GM19468 (cell line): ENCODE results near the gene VSIG8.
A peak's percentile ranks its signal among the peaks of the same experiment; 100 is the strongest.
"Not testable (repeated sequence)": the region's sequence is repeated elsewhere in the genome, so short reads cannot be mapped to it uniquely, and the experiment has no call there.

ENCODE experiments used
- ATAC-seq: cut with Tn5 transposase; IDR thresholded peaks from one replicate; pipeline ENCODE4 v1.9.1; 2021; ENCODE audit warnings: mild to moderate bottlenecking, moderate library complexity, moderate number of reproducible peaks; ENCODE audit not compliant: unreplicated experiment; ENCODE audit errors: extremely low read depth

The VSIG8 gene, protein sequence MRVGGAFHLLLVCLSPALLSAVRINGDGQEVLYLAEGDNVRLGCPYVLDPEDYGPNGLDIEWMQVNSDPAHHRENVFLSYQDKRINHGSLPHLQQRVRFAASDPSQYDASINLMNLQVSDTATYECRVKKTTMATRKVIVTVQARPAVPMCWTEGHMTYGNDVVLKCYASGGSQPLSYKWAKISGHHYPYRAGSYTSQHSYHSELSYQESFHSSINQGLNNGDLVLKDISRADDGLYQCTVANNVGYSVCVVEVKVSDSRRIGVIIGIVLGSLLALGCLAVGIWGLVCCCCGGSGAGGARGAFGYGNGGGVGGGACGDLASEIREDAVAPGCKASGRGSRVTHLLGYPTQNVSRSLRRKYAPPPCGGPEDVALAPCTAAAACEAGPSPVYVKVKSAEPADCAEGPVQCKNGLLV

DNA sequence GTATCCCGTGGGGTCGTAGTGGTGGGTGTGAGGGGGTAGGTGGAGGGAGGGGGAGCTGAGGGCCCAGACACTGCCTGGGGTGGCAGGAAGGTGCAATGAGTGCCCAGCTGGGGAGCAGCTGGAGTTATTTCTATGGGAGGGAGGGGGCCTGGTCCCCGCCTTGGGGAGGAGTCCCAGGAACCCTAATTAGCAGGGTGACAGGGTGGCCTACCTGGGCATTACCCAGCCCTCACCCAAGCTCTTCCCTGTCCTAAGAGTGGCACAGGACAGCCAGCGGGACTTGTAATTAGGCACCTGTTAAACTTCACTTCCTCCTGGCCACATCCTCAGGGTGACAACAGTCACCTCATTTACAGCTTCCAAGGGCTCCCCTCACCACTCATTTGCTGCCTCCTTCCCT, at the start of gene VSIG8:
Gene VSIG8 (minus strand): TSS at position 101 of the 400 bp plus-strand sequence. CDS start 136 bp downstream, outside the sequence.
- no peak for ATAC-seq

DNA sequence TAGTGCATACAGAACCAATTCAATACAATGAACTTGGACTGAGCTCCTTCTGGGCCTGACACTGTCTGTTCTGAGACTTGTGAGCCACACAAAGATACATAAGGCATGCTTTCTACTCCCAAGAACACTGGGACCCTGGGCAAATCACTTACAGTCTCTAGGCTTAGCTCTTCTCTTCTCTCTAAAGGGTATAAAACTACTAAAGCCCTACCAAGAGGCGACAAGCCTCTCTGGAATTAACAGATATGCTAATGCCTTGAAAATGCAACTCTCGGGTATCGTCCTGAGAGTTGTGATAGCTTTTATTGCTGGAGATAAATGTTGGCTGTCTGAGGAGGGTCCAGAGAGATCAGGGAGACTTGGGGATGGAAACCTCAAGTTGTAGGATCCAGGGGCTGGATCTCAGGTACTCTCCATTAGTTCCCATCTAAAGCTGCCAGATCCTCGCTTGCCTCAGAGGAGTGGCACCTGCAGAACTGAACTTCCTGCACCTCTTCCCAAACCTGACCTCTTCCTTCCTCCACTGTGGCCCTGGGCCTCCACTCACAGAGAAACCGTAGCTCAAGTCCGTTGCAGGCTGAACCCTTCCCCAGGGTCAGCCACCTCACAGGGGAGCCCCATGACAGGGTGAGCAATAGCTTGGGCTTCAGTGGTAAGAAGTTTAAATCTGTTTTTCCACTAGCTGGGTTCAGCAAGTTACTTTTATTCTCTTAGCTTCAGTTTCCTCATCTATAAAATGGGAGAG, 49.0 kb upstream of the VSIG8 start:
- ATAC-seq = no peak

DNA sequence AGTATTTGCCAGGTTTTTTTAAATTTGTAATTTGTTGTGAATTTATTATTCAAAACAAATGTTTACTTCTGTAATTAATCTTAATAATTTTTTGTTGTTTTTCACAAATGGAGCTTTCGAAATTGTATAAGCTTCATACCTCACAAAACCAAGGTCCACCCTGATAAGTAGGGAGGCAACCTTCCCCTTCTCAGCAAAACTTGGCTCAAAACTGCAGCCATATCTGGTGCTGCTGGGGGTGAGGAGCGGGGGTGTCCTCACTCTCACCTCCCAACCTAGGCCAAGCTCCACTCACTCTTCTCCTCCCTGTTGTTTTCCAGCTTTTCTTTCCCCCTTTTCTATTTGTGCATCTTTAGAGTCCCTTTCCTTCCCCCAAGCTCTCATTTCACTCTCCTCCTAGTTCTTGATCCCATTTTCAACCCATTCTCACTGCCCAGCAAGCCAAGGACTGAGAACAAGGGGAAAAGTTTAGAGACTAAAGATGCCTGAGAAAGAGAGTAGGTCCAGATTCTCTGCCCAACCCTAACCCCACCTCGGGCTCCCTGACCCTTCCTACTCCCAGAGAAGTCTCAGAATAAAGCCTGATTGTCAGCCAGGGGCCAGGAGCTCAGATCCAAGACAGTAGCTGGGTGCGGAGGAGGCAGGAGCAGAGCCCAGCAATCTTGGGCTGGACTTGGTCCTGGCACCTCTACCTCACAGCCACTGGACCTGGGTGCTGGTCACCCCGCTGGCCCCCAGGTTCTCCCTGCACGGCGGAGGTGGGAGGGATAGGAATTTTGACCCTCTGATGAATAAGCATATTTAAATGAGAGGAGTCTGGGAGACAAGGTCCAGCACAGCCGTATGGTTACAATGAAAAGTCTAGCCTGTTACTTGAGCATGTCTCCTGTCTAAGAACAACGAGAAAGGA, 45.8 kb upstream of the VSIG8 start:
- ATAC-seq = no peak

DNA sequence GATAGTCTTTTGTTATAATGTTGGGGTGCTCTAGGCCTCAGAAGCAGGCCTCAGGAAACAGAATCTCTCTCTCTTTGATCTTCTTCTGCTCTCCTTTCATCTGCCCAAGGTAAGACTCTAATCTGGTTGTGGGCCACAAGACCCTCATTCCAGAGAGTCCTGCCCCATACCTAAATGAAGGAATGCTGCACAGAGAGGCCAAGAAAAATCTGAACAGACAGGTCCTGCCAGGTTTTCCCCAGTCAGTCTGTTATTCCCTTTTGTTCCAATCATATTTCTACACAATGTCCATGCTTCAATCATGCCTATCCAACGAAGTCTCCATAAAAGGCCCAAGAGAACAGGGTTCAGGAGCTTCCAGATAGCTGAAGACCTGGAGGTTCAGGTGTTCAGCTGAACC, 44.5 kb upstream of the VSIG8 start:
- ATAC-seq = no peak

DNA sequence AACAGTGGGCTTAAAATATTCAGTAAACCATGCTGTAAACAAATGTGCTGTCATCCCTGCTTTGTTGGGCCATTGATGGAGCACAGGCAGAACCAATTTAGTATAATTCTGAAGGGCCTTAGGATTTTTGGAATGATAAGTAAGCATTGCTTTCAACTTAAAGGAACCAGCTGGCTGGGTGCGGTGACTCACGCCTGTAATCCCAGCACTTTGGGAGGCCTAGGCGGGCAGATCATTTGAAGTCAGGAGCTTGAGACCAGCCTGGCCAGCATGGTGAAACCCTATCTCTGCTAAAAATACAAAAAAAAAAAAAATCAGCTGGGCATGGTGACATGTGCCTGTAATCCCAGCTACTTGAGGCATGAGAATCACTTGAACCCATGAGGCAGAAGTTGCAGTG, 41.6 kb upstream of the VSIG8 start:
- not testable (repeated sequence) for ATAC-seq

DNA sequence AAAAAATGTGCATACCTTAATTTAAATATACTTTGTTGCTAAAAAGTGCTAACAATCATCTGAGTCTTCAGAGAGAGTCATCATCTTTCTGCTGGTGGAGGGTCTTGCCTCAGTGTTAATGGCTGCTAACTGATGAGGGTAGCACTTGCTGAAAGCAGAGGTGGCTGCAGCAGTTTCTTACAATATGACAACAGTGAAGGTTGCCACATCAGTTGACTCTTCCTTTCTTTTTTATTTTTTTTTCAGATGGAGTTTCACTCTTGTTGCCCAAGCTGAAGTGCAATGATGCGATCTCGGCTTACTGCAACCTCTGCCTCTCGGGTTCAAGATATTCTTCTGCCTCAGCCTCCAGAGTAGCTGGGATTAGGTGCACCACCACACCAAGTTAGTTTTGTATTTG, 40.1 kb upstream of the VSIG8 start:
- no peak for ATAC-seq

DNA sequence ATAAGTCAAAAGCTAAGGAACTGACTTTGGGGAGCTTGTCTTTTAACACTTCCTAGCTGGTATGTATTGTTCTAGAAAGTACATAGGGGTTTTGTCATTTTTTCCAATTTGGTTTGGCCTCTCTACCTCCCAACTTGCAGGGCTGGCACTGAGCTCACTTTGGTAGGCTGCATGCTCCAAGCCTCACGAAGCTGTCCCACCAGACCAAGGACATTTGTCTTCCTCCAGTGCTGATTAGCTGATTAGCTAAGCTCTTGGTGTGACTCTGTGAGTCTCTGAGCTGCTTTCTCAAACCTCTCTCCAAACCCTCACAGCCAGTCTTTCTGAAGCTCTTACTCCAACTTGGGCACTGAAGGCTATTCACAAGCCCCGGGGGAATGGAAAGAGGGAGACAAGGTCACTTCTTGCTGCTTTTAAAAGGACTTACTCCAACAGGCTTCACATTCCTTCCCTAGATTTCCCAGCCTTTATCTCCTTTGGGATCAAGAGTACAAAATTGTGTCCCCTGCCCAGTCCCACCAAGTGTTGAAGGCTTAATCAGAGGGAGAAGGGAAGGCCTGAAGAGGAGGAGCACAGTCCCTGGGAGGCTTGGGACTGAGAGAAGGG, 38.4 kb upstream of the VSIG8 start:
- no peak for ATAC-seq

DNA sequence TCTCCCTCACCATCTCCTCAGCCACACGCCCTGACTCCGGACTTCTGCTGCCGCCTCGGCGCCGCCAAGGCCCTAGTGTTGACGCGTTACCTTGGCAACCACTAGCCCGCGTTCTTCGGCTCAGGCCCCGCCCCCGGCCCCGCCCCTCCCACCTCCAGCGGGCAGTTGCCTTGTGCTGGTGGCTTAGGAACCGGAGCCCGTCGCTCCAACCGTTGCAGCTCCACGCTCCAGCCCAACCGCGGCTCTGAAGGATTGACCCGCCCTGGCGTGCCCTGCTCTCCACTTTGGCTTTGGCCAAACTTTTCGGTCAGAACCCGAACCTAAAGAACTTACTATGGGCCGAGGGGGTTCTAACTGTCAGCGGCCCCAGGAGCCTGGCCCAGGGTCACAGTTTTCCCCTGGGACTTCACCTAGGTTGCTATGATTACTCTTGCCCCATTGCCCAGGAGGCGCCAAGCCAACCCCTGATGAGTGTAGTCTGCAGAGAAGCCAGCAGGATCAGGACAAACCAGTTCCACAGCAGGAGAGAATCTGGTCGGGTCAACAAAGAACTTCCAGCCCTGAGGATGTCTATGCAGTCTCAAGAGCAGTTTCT, 37.7 kb upstream of the VSIG8 start, which contains the start of gene CFAP45:
Gene CFAP45 (minus strand): TSS at position 80 of the 595 bp plus-strand sequence. CDS start 67 bp downstream, at position 13.
- no peak for ATAC-seq

DNA sequence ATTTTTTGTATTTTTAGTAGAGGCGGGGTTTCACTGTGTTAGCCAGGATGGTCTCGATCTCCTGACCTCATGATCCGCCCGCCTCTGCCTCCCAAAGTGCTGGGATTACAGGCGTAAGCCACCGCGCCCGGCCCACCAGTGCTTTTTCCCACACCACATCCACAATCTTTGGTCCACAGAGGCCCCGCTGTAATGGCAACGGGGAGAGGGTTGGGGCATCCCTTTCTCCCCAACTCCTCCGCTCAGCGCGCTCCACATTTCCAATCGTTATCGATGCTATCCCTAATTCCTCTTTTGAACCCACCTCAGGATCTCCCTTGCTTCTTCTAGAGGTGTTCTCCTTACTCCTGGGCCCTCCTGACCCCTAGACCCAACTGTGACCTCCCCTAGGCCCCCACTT, 37.2 kb upstream of the VSIG8 start:
- ATAC-seq = not testable (repeated sequence)

DNA sequence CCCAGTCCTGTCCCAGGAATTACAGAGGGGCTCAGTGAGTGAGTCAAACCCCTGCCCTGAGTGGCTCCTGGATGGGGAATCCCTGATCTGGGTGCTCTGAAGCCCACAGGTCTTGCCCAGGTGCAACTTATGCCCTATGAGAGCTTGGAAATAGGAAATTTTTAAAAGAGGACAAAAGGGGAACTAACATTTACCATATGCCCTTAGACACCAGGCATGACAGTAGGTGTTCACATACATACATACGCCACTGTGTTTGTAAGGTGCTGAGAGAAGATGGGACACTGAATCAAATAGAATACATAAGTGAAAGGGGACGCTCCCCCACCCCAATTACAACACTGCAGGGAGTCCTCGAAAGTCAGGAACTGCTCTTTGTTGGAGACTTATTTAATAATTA, 36.1 kb upstream of the VSIG8 start:
- ATAC-seq = no peak

DNA sequence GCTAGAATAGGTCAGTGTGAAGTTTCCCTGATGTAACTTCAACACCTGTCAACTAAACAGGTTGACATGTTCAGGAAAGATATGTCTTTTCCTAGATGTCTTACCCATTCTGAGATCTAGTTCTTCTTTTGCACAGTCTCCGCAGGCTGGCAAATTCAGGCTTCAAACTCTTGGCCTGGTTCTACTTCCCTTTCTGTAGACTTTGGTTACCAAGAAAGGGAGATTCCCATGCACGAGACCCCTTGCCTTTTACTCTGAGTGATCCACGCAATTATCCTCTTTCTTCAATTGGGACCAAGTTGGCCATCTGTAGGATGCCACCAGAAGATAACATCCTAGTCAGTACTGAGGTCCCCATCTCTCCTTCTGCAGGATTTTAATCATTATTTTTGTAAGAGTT, 35.5 kb upstream of the VSIG8 start:
- ATAC-seq = no peak

DNA sequence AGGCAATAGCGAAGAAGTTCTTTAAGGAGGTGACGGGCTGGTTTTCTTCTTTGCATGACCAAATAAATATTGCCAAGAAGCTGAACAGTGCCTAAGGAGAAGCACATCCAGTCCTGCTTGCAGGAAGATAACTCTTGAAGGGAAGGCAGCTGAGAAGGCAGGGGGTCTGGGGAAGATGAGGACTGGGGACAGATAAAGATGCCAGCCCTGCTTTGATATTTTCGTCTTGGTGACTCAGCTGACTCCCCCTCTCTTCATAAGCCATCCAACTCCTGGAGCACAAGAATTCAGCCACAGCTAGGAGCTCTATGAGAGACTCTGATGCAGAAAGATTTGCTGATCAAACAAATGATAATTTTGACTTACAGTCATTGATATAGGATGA, 34.1 kb upstream of the VSIG8 start:
- ATAC-seq = no peak

DNA sequence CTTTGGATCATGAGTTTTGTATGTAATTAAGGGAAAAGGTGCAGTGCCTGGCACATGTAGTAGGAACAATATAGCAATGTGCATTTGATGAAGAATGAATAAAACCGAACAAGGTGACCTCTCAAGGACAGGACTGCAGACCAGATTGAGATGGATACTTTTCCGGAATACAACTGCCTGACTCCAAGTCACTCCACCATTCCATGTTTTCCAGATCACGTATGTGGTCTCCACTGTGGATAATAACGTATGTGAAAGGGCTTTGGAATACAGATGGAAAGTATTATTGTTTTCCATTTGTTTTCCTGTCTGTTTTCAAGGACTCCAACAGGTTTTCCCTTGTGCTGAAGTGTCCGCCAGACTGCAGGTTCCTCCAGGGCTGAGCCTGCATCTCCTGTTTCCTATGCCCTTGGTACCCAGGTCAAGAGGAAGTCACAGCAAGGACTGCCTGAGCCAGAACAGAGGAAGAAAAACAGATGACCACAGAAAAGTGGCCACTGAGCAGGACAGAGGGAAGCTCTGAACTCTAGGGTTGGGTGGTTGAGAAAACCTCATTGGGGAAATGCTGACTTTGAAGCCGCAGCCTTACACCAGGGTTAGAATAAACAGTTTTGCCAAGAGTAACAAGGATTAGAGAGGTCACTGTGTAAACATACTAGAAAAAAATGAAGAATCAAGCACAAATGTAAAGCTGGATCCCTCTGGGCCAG, 33.5 kb upstream of the VSIG8 start:
- ATAC-seq = no peak

DNA sequence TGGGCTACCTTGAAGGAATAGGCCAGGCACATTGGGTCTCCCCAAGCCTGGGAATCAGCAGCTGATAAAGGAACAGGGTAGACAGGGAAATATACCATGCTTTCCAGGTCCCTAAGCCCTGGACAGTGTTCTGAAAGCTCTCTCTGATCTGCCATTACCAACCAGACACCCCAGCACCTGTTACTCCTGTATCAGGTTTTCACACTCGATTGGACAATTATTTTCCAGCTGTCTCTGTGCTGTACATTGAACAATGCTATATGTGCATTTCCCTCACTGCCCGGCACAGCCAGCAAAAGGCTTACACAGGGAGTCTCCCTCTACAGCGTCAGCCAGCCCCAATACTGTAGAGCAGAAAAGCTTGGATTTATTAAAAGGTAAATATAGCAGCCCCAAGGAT, 32.8 kb upstream of the VSIG8 start:
- ATAC-seq = no peak

DNA sequence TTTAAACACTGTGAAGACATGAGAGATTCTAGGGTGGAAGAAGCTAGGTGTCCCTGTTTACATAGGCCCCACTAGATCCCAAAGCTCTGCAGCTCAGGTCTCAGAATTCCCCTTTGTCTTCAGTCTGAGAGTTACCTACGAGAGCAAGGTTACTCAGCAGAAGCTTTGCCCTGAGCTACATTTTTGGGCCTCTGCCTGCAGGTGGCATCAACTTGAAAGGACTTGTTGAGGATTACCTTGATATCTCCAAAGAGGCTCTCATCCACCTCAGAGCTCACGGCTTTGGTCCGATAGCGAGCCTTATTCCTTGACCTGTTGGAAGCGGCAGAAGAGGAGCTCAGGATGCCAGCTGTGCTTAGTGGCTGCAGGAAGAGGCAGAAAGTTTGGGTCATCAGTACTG, 30.5 kb upstream of the VSIG8 start:
- ATAC-seq = no peak

DNA sequence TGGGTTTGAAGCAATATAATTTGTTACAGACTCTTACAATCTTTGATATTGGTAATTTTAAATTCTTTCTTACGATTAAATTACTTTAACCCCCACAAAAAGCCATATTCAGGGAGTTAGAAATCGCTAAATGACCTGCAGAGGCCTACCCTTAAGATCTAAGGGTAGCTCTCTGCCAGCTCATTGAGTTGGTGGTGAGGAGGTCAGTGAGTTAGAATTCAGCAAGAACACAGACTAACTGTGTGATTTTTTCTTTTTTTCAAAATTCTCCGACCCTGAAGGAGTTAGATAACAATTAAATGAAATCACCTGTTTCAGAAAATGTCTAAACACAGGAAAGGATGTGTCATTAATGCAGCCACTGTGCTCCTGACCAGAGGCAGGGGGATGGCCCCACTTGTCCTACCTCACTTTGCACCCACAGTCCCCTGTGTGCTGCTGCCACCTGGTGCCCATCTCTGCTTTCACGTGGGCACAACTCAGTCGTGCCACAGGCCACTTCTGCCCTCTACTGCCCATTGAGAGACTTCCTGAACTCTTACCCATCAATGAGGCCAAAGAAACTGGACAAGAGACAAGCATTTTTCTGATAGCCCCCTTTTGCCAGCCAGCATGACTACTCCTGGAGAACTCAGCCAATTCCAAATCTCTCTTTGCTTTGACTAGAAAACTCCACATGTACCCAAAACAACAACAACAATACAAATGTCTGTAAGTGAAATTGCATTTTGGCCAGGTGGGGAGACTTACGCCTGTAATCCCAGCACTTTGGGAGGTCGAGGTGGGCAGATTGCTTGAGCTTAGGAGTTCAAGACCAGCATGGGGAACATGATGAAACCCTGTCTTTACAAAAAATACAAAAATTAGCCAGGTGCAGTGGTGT, 29.1 kb upstream of the VSIG8 start:
- ATAC-seq = peak; percentile 59

DNA sequence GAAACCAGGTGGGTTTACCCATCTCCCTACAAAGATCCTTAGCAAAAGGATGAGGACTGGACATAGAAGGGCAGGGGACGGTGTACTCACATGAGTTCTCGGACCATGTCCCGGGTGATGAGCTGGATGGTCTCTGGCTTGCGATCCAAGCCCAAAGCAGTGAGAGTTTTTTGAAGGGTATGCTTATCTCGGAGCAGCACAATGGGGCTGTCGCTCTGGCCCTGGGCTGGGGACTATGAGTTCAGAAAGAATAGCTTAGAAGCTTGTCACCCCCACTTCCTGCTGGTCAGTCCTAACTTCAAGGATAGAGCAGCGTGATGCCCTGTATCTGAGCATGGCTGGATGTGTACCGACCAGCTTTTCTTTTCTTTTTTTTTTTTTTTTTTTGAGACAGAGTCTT, 27.9 kb upstream of the VSIG8 start:
- ATAC-seq = no peak

DNA sequence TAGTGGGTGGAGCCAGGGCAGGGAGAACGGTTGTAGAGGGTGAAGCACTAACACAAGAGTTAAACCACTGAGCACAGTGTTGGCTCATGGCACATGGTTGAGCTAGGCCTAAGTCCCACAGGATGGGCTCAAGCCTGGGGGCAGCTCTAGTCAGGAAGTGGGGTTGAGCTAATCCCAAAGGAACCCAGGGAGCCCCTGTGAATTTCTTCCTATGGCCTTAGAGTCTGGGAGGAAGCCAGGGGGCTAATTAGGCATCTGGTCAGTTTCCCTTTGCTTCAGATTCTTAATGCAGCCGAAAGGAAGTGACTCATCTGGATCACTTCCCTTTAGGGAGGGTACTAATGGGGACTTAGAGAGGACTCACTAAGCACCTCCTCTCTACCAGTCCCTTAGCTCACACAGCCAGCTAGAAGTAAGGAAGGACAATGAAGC, 27.4 kb upstream of the VSIG8 start:
- ATAC-seq = peak; percentile 91
